22Rv1 (cell line): ENCODE results near the gene ANTXR1.

ENCODE experiments used
- CTCF ChIP-seq: fragments of 450-650 bp; IDR thresholded peaks from 2 replicates; pipeline ENCODE4 v1.5.1; 2017; ENCODE audit warnings: mild to moderate bottlenecking
- ZFX ChIP-seq: fragments of 450-650 bp; IDR thresholded peaks from 2 replicates; pipeline ENCODE4 v1.6.1; 2017; ENCODE audit warnings: antibody characterized with exemption, borderline replicate concordance

- TF ChIP-seq CTCF, result no peak
- no peak for TF ChIP-seq ZFX
Observed at GRCh38 chr2:69175790-69176715, 163.1 kb downstream of the ANTXR1 start.
